HG03342 (cell line): ENCODE measurements around the gene LRRC14B.

Experiments used
- ATAC-seq: cut with Tn5 transposase; IDR thresholded peaks from one replicate; pipeline ENCODE4 v1.9.1; 2021; ENCODE audit warnings: mild to moderate bottlenecking, moderate library complexity; ENCODE audit not compliant: unreplicated experiment

LRRC14B gene

DNA sequence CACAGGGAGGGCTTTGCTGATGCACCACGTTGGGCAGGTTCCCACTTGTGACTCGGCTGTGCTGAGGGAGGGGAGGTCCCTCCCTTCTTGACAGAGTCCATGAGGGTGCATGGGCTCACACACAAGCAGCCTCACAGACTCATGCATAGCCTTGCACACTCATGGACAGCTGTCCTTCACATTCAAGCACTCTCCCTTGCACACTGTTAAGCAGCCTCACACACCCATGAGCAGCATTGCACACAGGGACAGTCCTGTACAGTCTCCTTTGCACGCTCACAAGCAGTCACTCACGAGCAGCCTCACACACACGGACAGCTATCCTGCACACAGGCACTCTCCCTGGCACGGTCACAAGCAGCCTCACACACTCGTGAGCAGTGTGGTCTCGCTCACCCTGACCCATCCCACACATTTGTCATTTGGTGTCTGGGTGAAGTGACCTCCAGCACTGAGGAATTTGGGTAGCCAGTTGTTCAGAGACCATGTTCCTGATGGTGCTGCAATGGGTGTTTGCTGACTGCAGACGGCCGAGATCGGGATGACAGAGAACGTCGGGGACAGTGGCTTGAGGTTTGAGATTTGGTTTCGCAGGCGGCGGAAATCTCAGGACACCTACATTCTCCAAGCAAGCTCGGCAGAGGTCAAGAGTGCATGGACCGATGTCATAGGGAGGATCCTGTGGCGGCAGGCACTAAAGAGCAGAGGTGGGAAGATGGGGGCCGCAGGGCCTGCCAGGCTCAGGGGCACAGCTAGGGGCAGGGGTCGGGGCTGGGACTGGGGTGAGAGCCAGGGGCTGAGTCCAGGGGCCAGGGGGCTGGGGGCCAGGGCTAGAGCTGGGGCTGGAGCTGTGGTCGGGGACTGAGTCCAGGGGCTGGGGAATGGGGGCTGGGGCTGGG lies 17.7 kb upstream of the LRRC14B start:
- no peak for ATAC-seq

DNA sequence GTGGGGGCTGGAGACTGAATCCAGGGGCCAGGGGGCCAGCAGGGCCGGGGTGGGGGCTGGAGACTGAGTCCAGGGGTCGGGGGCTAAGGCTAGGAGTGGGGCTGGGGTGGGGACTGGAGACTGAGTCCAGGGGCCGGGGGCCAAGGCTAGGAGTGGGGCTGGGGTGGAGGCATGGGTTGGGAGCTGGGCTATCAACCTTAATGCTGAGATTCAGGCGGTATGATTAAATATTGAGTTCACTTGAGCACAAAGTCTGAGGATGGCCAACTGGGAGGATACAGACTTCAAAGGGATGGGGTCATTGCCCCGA lies 17.0 kb upstream of the LRRC14B start:
- ATAC-seq: no peak

DNA sequence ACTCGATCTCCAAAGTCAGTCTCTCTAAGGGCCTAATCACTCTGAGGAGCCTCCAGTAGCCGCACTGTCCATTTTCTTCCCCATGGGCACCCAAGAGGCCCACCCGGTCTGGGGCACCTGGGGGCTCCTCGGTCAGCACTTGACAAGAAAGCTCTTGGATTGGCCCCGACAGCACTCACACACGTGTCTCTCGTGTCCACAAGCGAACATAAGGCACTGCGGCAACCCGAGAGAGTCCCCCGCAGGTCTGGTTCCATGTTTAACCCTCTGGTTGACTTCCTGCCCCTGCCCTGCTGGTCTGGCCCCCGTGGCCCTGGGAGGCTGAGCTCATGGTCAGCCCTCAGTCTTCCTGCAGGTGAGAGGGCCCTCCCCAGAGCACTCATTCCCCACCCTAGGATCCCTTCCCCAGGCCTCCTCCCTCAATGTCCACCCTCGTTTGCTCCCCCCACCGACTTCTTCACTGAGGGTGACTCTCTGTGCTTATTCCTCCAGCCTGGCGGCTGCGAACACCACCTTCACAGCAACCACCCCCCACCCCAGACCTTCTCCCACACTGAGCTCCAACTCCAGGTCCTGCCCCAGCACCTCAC lies 16.3 kb upstream of the LRRC14B start:
- no peak for ATAC-seq

DNA sequence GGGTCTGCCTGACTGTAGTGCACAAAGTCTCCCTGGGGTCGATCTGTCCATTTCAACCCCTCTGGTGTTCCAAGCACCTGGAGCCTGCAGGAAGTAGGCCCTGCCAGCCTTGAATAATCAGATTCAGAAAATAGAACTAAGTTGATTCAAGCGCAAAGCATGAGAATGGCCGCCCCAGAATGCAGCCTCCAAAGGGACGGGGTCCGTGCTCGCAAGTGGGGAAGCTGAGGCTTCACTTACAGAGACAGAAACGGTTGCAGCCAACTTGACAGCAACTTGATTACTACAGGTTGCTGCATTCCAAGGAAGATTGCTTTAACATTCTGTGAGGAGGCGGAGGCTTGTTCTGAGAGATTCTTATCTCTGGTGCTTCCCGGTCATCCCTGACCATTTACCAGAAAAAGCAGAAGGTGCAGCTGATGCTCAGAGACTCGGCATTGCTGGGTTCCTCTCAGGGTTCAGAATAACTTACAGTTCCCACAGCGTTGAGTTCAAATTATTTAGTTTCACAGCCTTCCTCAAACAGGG lies 14.9 kb upstream of the LRRC14B start:
- ATAC-seq: no peak

DNA sequence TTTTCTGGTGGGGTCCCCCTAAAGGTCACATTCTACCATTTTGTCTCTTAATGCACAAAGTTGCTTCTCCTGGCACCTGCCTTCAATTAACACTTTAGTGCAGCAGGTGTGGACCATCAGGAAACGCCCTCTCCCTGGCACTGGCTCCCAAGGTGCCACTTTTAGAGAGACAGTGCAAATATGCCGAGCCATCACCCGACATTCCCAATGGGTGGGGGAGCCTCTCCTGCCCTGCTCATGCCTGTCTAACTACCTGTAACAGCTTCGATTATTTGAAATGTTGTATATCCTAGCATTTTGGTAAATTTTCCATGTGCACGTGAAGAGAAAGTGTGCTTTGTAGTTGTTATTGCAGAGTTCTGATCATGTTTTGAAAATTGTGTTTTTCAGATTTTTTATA lies 13.2 kb upstream of the LRRC14B start:
- no peak for ATAC-seq

DNA sequence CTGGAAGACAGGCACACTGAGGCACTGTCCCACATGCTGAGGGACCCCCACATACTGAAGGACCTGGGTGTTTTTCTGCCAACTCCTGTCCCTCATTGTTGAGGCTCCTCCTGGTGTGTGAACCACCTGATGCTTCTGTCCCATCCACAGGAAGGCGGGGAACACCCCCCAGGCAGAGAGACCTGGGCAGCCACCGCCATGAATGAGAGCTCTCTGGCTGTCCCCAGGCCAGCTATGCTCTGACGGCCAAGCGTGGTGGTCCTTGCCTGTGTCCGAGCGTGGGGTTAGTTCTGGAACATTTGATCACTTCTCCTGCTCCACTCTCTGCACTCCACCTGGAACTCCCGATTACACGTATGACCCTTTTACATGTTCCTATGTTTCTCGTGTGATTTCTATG lies 11.9 kb upstream of the LRRC14B start:
- ATAC-seq: no peak

DNA sequence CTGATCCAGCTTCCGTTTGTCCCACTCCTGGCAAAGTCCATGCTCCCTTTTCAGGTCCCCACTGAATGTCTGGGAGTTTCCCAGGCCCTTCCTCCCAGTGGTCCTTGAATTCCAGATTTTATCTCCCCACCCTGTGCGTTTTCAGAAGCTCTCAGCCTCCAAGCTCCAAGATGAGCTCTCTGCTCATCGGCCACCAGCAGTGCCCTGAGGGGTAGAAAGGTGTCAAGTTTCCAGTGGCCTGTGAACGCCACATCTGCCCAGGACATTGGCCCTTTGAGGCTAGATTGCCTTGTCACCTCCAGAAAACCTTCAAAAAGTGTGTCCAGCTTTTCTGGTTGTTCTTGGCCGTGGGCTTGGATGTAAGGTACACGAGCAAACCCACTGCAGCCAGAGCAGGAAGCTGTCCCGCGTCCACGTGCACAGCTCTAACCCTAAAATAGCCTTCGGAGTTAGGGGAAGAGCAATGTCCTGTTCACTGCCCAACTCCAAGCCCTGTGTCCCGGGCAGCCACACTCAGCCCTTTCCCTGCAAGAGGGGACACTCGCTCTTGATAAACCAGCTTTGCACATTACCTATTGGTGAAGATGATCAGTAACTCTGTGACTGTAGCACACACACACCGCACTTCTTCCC lies 10.9 kb upstream of the LRRC14B start:
- ATAC-seq: no peak

DNA sequence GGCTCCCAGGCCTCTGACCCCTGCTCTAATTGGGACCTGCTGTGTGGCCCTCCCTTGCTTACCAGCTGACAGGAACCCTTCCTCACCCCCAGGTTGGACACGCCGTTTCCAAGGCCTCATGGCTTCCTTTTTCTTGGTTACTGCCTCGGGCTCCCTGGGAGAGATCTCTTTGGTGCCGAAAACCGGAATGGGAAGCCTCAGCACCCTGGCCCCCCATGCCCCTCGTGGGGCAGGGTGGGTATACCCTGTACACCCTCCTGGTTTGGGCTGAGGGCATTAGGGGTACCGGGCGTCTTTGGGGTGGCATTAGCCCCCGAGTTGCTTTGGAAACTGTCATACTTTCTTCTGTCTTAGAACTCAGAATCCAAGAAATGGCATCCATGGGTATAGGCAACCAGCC lies 10.1 kb upstream of the LRRC14B start:
- ATAC-seq: no peak

DNA sequence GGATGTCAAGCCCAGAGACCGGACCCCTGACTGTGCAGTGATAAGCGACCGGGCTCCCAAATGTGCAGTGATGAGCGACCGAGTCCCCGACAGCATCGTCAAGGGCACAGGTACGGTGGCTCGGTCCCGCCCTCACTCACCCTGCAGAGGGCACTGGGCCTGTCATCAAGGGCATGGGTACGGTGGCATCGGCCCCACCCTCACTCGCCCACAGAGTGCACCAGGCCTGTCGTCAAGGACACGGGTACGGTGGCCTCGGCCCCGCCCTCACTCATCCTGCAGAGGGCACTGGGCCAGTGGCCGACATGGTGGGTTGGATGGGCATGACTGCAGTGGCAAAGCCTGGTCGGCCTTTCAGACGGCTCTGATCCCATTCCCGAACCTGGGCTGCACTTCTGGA lies 9.7 kb upstream of the LRRC14B start:
- ATAC-seq: no peak

DNA sequence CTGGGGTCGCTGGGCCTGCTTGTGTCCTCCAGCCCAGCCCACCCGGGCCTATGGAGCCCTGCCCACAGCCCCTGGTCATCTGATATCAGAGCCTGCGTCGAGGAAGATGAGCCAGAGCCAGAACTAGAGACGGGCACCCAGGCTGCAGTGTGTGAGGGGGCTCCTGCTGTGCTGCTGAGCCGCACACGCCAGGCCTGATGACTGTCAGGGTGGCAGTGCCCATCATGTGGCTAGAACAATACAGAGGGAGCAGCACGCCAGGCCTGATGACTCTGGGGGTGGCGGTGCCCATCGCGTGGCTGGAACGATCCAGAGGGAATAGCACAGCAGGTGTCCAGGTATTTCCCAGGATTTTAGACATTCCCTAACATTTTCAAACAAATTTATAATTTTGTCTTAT lies 9.2 kb upstream of the LRRC14B start:
- no peak for ATAC-seq

DNA sequence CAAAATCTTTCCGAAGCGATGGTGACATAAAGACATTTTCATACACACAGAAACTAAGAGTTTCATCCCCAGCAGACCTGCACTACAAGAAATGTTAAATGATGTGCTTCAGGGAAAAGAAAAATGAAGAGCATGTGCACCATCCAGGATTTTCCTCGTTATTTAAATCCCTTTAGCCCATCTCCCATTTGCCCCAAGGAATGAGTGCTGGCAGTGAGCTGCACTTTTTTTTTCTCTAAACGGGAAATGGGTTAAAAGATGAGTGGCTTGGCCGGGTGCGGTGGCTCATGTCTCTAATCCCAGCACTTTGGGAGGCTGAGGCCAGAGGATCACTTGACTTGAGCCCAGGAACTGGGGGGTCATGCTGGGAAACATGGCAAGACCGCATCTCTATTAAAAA lies 6.8 kb upstream of the LRRC14B start:
- ATAC-seq: no peak

DNA sequence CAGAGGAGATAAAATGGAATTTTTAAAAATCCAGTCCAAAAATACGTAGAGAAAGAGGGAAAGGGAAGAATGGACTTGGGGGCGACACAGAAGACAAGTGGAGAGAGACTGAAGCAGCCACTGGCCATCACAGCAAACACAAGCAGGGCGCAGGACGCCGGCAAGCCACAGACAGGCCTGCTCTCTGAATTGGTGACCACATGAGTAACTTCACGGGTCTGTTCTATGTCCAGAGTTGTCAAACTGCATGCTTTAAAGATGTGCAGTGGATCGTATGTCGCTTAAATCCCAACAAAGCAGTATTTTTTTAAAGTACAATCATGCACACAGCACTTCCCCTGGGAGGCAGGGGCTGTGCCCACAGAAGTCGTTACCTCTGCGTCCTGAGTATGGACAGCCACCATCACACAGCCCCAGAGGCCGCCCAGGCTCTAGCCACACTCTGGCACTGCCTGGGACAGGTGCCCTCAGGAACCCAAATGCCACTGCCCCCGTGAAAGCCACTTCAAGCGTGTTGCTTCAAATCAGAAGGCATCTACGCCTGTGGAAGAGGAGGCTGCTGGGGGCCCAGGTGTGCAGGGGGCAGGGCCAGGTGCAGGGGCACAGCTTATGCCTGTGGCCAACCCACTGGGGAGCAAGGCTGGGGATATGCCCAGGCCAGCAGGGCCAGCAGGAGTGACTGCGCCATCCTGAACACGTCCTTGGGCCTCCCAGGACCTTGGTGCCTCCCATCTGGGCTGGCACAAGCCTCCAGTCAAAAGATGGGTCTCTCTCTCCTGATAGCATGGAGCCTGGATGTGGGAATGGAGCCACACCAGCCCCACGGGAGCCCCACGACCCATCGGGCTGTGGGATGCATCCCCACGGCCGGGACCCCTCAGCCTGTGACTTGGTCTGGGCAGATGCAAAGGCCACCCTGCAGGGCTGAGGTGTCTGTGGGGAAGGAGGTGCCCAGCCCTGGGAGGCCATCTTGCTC lies 5.9 kb upstream of the LRRC14B start:
- ATAC-seq: no peak

DNA sequence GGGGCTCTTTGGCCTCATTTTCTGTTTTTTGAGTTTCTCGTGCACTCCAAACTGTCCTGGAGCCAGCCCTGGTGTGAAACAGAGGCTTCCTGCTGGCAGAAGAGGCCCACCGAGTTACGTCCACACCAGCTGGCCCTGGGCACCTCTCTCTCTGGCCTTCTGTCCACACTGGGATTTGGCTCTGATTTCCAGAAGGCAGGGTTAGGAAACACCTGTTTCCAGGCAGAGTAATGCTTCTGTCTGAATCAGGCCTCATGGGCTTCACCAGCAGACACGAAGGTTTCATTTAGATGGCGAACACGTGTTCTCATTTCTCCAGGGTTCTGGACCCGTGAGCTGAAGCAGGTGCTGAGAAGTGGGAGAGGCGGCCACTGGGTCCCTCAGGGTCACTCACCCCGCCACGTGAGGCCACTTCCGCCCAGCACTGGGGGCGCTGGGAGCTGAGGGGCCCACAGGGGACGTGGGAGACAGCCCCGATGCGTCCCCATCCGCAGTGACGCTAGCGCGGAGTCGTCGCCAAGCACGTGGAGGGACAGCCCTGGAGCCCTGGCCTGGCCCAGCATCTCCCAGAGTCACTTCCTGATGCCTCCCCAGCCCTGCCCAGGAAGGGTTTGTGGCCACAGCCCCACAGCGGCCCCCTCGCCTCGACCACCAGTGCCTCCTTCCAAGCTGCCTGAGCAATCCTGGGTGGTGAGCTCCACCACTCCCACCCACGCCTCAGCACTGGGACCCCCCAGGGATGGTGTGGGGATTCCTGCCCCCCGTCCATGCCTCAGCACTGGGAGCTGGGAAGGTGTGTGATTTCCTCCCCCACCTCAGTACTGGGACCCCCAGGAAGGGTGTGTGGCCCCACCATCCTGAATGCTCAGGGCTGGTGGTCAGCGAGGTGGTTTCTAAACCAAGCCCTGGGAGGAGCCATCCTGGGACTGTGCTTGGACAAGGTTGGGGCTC lies 4.9 kb upstream of the LRRC14B start:
- ATAC-seq: no peak

DNA sequence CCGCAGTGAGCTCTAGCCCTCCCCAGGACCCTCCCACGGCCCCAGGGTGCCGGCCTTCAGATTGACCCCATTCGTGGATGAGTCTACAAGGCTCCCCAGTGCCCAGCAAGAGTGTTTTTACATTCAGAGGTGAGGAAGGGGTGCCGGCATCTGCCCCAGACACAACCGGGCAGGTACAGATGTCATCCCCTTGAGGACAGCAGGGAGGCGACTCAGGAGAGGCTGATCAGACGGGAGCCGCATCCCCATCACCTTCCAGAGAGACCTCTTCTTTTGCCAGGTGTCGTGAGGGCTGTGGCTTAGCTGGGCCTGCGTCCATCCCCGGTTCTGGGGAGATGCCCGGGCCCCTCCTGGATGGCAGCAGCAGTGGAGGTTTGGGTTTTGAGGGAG lies 4.3 kb upstream of the LRRC14B start:
- ATAC-seq: no peak

DNA sequence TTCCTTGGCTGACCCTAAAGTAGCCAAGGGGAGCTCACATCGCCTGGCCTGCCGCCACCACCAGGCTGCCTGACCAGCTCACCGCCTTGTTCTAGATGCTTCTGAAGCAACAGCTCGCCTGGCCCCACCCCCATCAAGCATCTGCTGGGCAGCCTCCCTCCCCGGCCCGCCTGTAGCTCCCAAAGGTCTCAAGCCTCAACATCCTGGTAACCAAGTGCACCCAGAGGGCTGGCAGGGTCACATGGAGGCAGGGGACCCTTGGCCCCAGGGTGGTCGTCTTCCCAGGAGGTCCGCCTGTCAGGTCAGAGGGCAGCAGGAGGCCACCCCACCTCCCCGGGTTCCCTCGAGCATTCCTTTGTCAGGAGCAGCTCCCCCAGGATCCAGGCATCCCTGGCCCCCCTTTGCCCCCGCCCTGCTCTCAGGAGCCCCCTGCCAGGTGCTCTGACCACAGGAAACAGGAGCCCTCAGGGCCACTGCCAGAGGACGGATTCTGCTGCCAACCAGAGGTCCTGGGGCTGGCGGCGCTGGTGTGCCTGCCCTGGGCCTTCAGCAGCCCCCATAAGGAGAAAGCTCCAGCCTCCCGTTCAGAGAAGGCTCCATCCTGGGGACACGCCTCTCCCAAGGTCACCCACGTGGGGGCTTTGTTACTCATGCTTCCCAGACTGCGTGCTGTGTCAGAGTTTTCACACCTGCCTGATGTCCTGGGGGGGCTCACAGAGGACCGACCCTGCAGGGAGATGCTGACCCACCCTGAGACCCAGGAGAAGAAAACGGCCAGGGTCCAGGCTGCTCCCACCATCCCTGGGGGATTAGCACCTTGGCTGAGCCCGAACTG lies 3.5 kb upstream of the LRRC14B start:
- no peak for ATAC-seq

DNA sequence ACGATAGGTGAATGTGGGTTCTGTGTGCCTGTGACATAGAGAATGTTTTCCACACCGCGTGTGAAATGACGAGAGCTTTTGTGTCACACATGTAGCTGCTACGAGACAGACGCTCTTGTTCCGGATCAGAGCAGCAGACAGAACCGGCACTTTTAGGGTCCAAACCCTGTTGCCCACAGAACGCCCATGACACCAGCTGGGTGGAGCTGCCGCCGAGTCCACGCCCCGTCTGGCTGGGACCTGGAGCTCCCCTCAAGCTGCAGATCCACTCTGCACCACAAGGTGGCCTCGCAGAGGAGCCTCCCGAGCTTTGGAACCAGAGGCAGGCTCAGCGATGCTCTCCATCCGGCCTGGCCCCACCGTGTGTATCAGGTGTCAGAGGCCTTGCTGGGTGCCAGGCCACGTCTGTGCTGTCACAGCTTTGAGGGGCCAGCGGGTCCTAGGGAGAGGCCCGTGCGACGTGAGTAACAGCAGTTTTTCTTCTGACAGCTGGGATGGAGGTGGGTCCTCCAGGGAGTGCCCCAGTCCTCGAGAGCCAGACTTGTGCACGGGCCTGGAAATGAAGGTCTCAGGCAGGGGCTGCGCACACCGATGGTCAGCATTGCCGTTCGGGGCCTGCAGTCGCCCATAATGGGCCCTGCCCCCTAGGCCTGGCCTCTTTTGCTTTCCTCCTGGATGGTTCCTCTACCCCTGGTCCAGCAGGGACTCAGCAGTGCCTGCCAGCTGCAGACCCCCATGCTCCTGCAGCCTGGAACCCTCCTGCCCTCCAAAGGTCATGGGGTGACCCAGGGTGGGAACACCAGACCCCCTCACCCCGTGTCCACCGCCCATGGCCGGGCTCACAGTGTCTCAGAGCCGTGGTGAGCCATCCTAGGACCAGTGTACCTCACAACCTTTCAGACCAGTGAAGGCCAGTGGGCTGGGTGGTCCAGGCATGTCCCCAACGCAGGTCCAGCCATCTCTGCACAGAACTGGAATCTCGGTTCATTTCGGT lies 2.5 kb upstream of the LRRC14B start:
- ATAC-seq: peak; percentile 84

DNA sequence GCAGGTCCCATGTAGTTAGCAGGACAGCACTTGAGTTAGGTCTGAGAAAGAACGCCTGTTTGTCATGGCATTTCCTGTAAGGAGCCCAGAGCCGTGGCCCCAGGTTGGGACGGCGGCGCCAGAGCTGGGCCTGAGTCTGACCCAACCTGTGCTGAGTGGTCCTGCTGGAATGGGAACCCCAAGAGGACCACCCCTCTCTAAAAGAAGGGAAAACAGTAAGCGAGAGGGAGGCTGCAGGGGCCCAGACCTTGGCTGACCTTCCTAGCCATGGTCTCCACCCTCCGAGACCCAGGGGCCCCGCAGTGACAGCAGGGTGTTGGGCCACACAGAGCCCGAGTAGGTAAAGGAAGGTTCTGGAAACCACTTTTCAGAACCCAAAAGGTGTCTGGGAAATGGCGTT lies 1.8 kb upstream of the LRRC14B start:
- no peak for ATAC-seq

DNA sequence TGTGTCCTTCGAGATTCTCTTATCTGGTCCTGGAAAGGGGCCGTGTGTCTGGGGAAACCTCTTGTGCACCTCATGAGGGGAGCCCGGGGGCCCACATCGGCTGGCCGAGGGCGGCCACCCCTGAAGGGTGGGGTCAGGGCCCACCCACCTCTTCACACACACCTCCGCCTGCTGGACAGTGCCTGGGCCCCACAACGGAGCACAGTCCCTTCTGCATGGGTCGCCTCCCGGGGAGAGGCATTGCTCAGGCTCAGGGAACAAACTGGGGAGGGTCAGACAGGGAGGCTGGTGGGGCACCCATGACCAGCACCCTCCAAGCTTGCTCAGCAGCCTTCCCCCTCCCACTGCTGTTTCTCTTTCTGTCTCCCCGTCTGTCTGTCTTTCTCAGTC lies 1.3 kb upstream of the LRRC14B start:
- ATAC-seq: no peak
